Retinal pigment epithelial cell (primary cell): ENCODE measurements around the gene OGDHL.
A peak's percentile ranks its signal among the peaks of the same experiment; 100 is the strongest.

Source experiments
- DNase-seq: peaks from one replicate; pipeline ENCODE4 v3.0.0-alpha.2; 2010; ENCODE audit warnings: low read depth
- H3K4me3 ChIP-seq: 2 replicates; pipeline ENCODE4 v1.5.1; 2011; ENCODE audit warnings: mild to moderate bottlenecking, low read length, control low read depth, moderate library complexity
- CTCF ChIP-seq: conservative IDR thresholded peaks from 2 replicates; pipeline ENCODE4 v1.5.1; 2011; ENCODE audit warnings: low read depth, low read length, control low read depth, inconsistent platforms

OGDHL gene

GRCh38 chr10:49691588-49691987 is 70.5 kb downstream of the OGDHL start:
- no peak for DNase-seq
- H3K4me3 ChIP-seq, result no peak overlapping the region
- TF ChIP-seq CTCF, result no peak

DNA sequence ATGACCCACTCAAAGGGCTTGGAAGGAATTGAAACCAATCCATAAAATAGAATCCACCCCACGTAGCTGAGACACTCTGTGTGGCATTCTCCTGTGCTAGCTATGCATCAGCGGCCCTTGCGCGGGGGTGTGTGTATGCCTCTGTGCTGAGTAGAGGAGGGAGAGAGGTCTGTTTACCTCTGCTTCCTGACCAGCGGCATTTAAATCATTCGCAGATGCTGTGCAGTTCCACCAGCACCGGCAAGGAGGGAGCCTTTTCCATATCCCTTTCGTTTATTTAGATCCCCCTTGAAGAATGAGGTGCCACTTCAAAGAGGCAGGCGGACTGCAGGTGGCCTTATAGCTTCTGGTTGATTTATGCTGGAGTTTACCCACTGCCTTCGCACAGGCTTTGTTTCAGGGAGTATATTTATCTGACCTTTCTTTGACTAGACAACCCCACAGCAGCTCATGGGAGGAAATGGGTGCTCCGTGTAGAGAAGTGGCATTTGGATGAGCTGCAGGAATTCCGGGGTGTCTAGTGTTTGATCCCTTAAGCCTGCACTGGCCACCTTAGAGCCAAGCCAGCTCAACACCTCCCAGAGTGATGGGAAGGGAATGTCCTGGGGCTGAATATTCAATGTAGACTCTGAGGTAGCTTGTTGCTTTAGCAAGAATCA is 71.3 kb downstream of the OGDHL start:
- TF ChIP-seq CTCF, result no peak
- no peak overlapping the region for H3K4me3 ChIP-seq
- no peak for DNase-seq

- no peak for TF ChIP-seq CTCF
- H3K4me3 ChIP-seq, result no peak overlapping the region
- DNase-seq, result no peak
These were observed 72.1 kb downstream of the OGDHL start for GRCh38 chr10:49689882-49690510.

DNA sequence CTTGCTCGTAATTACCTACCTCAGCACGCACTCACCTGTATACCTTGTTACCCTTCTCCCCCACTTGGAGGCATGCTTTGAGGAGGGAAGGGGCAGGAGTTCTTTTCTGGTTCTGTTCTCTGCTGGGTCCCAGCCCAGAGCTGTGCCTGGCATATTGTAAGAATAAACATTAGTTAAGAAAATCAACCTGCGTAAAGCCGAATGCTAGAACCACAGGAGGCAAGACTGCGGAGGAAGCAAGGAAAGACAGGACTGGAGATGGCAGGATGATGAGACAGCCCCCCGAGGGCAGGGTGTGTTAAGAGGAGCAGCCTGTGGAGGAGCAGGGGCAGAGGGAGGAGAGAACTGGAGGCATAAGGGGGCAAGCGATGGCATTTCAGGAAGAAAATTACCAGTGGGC is 73.2 kb downstream of the OGDHL start:
- no peak for TF ChIP-seq CTCF
- no peak for DNase-seq
- H3K4me3 ChIP-seq, result no peak overlapping the region

GRCh38 chr10:49688261-49688846 is 73.8 kb downstream of the OGDHL start:
- peak; percentile 56 for DNase-seq
- no peak overlapping the region for H3K4me3 ChIP-seq
- TF ChIP-seq CTCF, result no peak

GRCh38 chr10:49686651-49687050 is 75.5 kb downstream of the OGDHL start:
- no peak for DNase-seq
- no peak for TF ChIP-seq CTCF
- no peak overlapping the region for H3K4me3 ChIP-seq
